Mesothelial cell of epicardium (in vitro differentiated cells): Measurements from ENCODE around the gene JUP. TPM values are rescaled to one million over a fixed set of nuclear protein-coding genes. Genes with fewer than 3 reads are reported as not detected.
A peak's percentile ranks its signal among the peaks of the same experiment; 100 is the strongest.

ENCODE experiments used
- DNase-seq, 2 experiments: peaks; one replicate each; pipeline ENCODE4 v3.0.0; 2021; ENCODE audit warnings: low spot score in 2 of 2; ENCODE audit not compliant: unreplicated experiment in 2 of 2
- H3K27ac Mint-ChIP-seq: 2 replicates; pipeline ENCODE4 v1.8.0; 2021; ENCODE audit warnings: mixed read lengths
- H3K27me3 Mint-ChIP-seq: 2 replicates; pipeline ENCODE4 v1.8.0; 2021; ENCODE audit warnings: low read depth, mixed read lengths
- H3K36me3 Mint-ChIP-seq: 2 replicates; pipeline ENCODE4 v1.8.0; 2021; ENCODE audit warnings: mixed read lengths
- H3K4me1 Mint-ChIP-seq: 2 replicates; pipeline ENCODE4 v1.8.0; 2021; ENCODE audit warnings: mixed read lengths
- H3K4me3 Mint-ChIP-seq: 2 replicates; pipeline ENCODE4 v1.8.0; 2021; ENCODE audit warnings: mild to moderate bottlenecking, moderate library complexity, mixed read lengths
- H3K9me3 Mint-ChIP-seq: 2 replicates; pipeline ENCODE4 v1.8.0; 2021; ENCODE audit warnings: mixed read lengths
- total RNA-seq: library from RNA; stranded (reverse); gene quantifications from 3 replicates; pipeline ENCODE4 v1.2.1, GENCODE V29; 2021
- TF ChIP-seq, protein P1 (sequence below): fragments of 200-600 bp; sonication (generic); IDR thresholded peaks from one replicate; pipeline ENCODE4 v1.5.0; 2021; ENCODE audit warnings: antibody characterized with exemption; ENCODE audit not compliant: unreplicated experiment

Gene JUP
- total RNA-seq, 1 donor from 2014 or later, result 205 TPM

GRCh38 chr17:41785859-41786226 is 668 bp downstream of the JUP start:
- TF ChIP-seq, protein P1, sequence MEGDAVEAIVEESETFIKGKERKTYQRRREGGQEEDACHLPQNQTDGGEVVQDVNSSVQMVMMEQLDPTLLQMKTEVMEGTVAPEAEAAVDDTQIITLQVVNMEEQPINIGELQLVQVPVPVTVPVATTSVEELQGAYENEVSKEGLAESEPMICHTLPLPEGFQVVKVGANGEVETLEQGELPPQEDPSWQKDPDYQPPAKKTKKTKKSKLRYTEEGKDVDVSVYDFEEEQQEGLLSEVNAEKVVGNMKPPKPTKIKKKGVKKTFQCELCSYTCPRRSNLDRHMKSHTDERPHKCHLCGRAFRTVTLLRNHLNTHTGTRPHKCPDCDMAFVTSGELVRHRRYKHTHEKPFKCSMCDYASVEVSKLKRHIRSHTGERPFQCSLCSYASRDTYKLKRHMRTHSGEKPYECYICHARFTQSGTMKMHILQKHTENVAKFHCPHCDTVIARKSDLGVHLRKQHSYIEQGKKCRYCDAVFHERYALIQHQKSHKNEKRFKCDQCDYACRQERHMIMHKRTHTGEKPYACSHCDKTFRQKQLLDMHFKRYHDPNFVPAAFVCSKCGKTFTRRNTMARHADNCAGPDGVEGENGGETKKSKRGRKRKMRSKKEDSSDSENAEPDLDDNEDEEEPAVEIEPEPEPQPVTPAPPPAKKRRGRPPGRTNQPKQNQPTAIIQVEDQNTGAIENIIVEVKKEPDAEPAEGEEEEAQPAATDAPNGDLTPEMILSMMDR, result no peak

GRCh38 chr17:41785091-41785858 is 1.2 kb downstream of the JUP start:
- no peaks in the 10 kb centered on the region for H3K27me3 Mint-ChIP-seq
- peak; percentile 62 to 78 for DNase-seq
- H3K36me3 Mint-ChIP-seq, result peaks cover 4% of the 10 kb centered on the region
- TF ChIP-seq, protein P1, result no peak
- H3K4me3 Mint-ChIP-seq, result peak overlapping the region; percentile 82
- H3K4me1 Mint-ChIP-seq, result peaks cover 40% of the 10 kb centered on the region
- H3K27ac Mint-ChIP-seq, result peak overlapping the region; percentile 95
- no peaks in the 10 kb centered on the region for H3K9me3 Mint-ChIP-seq

More at GRCh38 chr17:41785859-41786226, 668 bp downstream of the JUP start:
- H3K36me3 Mint-ChIP-seq, result peaks cover 4% of the 10 kb centered on the region
- H3K9me3 Mint-ChIP-seq, result no peaks in the 10 kb centered on the region
- H3K27me3 Mint-ChIP-seq, result no peaks in the 10 kb centered on the region
- peaks cover 38% of the 10 kb centered on the region for H3K4me1 Mint-ChIP-seq
- H3K4me3 Mint-ChIP-seq, result peak overlapping the region; percentile 82
- H3K27ac Mint-ChIP-seq, result peak overlapping the region; percentile 95
- no peak for DNase-seq

- TF ChIP-seq, protein P1, result no peak
- H3K27me3 Mint-ChIP-seq, result no peaks in the 10 kb centered on the region
- H3K4me1 Mint-ChIP-seq, result peaks cover 40% of the 10 kb centered on the region
- H3K9me3 Mint-ChIP-seq, result no peaks in the 10 kb centered on the region
- no peak for DNase-seq
- H3K4me3 Mint-ChIP-seq, result peak overlapping the region; percentile 82
- H3K27ac Mint-ChIP-seq, result peak overlapping the region; percentile 95
- H3K36me3 Mint-ChIP-seq, result peaks cover 4% of the 10 kb centered on the region
These were observed 2.2 kb downstream of the JUP start for GRCh38 chr17:41784207-41784744.

DNA sequence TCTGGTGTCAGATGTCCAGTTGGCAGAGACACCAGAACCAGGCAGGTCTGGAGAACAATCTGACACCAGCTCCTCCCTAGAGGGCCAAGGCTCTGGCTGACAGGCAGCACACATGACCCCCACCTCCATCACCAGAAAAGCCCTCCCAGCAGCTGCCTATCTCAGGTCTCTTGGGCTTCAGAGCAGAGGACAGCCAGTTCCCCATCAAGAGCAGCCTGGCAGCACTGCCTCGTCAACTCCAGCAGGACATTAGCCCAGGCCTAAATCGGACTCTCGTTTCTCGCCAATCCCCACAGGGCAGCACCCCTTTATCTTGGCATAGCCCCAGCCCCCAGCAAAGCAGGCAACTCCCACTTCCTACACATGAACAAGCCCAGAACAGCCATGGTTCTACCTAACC is 4.4 kb downstream of the JUP start:
- Mint-ChIP-seq H3K36me3 (peaks cover 4% of the 10 kb centered on the region), H3K27me3 (no peaks in the 10 kb centered on the region), H3K4me1 (peaks cover 50% of the 10 kb centered on the region), H3K4me3 (peak overlapping the region; percentile 35), H3K9me3 (no peaks in the 10 kb centered on the region), H3K27ac (peak overlapping the region; percentile 87)
- DNase-seq, result no peak
- TF ChIP-seq, protein P1, result no peak

GRCh38 chr17:41781404-41782110 is 5.0 kb downstream of the JUP start:
- no peaks in the 10 kb centered on the region for H3K27me3 Mint-ChIP-seq
- peaks cover 4% of the 10 kb centered on the region for H3K36me3 Mint-ChIP-seq
- TF ChIP-seq, protein P1, result no peak
- peak overlapping the region; percentile 35 for H3K4me3 Mint-ChIP-seq
- H3K9me3 Mint-ChIP-seq, result no peaks in the 10 kb centered on the region
- no peak for DNase-seq
- peaks cover 49% of the 10 kb centered on the region for H3K4me1 Mint-ChIP-seq
- peak overlapping the region; percentile 87 for H3K27ac Mint-ChIP-seq
